Activated T-helper 1 cell treated with anti-CD3 and anti-CD28 coated beads, Interleukin-2, amount 50 U/mL, for 16 hours (primary cell): ENCODE measurements around the gene DYNC1H1.

Source experiments
- DNase-seq, 2 donors: peaks; one replicate each; pipeline ENCODE4 v3.0.0-alpha.2; 2020; ENCODE audit warnings: low read depth in 1 of 2, low spot score in 1 of 2

DYNC1H1 gene

GRCh38 chr14:102086972-102087761 lies 122.8 kb downstream of the DYNC1H1 start, which contains the start of gene HSP90AA1:
TSS of gene HSP90AA1 (minus strand) at chr14:102087044. CDS start at chr14:102086378, 666 bp downstream.
- peak; percentile 92 to 93 for DNase-seq

DNA sequence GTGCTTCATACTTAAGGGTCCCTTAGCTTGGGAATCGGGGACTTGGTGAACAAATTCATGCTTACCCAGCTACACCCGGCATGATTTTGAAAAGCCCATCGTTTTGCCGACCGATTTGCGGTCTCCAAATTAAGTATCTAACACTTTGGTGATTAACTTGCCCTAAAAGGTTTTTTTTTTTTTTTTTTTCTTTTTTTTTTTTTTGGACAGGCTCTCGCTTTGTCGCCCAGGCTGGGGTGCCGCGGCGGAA lies 123.3 kb downstream of the DYNC1H1 start:
- no peak for DNase-seq

DNA sequence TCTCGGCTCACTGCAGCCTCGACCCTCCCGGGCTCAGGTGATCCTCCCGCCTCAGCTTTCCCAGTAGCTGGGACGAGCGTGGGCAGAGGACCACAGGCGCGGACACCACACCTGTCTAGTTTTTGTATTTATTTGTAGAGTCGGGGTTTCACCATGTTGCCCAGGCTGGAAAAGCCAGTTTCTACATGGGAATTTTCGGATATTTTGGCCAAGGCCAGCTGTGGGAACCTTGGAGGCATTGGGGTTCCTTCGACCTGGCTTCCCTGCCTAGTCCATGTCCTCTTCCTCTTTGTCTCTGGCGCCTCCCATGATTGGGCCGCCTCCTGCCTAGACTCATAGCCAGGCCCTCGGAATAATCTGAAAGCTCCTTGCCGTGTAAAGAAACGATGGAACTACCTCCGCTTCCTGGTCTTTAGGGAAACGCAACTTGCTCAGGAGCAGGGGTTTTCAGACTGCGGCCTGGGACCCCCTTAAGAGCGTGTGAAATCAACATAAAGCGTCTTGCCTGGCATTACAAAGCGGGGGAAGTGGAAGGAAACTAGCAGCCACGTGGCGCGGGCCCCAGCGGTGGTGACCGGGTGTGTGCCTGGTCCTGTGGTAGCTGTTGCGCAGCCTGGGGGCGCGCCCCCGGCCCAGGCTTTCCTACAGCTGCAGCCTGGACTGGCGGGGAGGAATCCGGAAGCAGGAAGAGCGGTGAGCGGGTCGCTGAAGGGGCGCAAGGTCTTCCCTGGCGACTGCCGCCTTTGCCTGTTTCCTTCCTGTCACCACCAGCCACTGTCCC lies 123.8 kb downstream of the DYNC1H1 start:
- DNase-seq: peak; percentile 9 to 37

DNA sequence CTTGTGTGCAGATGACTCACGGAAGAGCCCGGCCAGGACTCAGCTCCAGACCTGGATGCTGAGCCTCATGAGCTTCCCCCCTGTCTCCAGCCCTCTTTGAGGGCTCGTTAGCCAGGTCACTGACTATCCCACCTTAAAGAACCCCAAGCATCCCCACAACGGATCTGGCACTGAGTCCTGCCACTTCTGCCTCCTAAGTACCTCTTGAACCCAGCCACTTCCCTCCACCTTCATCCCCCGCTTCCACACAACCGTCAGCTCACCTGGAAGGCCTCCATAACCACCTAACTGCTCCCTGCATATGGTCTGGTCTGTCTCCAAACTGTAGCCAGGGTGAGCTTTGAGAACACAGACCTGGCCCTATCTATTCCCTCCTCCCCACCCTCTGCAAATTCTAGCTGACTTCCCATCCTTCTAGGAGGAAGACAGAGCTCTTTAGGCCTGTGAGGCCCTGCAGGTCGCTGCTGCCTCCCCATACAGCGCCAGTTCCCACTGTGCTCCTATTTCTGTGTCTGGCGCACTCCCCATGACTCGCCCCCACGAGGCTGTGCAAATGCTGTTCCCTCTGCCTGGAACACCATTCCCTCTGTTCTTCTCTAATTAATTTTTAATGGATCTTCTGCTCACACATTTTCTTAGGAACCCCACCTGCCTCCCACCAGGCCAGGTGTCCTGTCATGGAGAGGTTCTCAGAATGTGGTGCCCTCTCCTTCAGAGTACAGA lies 125.4 kb downstream of the DYNC1H1 start:
- no peak for DNase-seq

GRCh38 chr14:102090713-102091112 lies 126.3 kb downstream of the DYNC1H1 start:
- no peak for DNase-seq

GRCh38 chr14:102092806-102093205 lies 128.4 kb downstream of the DYNC1H1 start:
- no peak for DNase-seq

DNA sequence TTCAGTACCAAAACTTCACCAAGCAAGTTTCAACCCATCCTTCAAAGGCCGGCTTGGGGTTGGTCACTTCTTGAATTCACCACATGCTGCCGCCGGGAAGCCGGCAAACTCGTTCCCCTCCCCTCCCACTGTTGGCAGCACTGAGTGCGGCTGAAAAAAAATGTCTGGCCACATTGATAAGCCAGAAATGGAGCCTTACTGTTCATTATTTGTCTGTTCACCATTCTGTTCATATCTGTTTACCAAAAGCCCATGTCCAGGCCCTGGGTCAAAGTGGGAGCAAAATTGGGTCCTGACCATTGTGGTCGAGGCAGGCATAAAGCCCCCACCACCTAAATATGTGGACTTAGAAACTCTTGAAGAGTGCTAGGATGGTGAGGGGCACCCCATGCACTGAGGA lies 129.7 kb downstream of the DYNC1H1 start:
- no peak for DNase-seq

GRCh38 chr14:102095231-102095870 lies 131.0 kb downstream of the DYNC1H1 start:
- no peak for DNase-seq

GRCh38 chr14:102095871-102096568 lies 131.6 kb downstream of the DYNC1H1 start:
- no peak for DNase-seq

DNA sequence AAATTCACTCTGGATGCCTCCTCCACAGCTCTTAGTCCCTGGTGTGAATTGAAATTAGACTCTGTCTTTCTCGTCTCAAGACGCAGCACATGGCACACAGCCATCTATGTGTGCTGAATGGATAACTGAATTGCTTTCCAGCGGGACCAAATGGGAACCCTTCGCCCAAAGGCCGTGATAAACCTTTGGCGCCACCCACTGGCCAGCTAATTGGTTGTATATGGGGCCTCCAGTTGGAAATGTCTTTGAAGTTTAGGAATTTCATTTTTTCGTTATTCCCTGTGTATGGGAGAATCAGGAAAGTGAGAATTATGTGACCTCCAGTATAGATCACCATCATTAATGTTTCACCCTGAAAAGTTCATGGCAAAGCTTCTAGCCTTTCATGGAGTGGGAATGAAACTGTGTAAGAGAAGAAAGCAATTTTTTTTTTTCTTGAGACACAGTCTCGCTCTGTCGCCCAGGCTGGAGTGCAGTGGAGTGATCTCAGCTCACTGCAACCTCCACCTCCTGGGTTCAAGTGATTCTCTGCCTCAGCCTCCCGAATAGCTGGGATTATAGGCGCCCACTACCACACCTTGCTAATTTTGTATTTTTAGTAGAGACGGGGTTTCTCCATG lies 132.3 kb downstream of the DYNC1H1 start:
- peak; percentile 44 to 47 for DNase-seq

GRCh38 chr14:102097441-102098135 lies 133.2 kb downstream of the DYNC1H1 start:
- no peak for DNase-seq

DNA sequence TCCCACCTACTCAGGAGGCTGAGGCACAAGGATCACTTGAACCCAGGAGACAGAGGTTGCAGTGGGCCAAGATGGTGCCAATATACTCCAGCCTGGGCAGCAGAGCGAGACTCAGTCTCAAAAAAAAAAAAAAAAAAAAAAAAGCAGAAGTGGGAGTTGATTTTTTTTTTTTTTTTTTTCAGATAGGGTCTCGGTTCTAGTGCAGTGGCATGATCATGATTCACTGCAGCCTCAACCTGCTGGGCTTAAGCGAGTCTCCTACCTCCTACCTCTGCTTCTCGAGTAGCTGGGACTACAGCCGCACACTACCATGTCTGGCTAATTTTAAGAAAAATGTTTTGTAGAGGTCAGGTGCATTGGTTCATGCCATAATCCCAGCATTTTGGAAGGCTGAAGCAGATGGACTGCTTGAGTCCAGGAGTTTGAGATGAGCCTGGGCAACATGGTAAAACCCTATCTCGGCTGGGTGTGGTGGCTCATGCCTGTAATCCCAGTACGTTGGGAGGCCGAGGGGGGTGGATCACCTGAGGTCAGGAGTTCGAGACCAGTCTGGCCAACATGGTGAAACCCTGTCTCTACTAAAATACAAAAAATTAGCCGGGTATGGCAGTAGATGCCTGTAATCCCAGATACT lies 138.8 kb downstream of the DYNC1H1 start:
- DNase-seq: no peak

GRCh38 chr14:102105369-102105768 lies 141.0 kb downstream of the DYNC1H1 start:
- DNase-seq: no peak
